Sigmoid colon (tissue), 7 donors: ENCODE measurements around the gene ITLN2. TPM values are rescaled to one million over a fixed set of nuclear protein-coding genes. Genes with fewer than 3 reads are reported as not detected.
"Not testable (repeated sequence)": the region's sequence is repeated elsewhere in the genome, so short reads cannot be mapped to it uniquely, and the experiment has no call there.

ENCODE experiments used
- DNase-seq: peaks from one replicate; pipeline ENCODE4 v3.0.0-alpha.2; 2019
- H3K27ac ChIP-seq, 4 donors: fragments of 200-600 bp; sonication (generic); one replicate each; pipeline ENCODE4 v1.5.1; 2016 to 2019; ENCODE audit warnings: mild to moderate bottlenecking in 1 of 4
- H3K27me3 ChIP-seq, 3 donors: fragments of 200-600 bp; sonication (generic); one replicate each; pipeline ENCODE4 v1.5.1; 2019; ENCODE audit warnings: mild to moderate bottlenecking in 1 of 3
- H3K36me3 ChIP-seq, 4 donors: fragments of 200-600 bp; sonication (generic); one replicate each; pipeline ENCODE4 v1.5.1; 2016 to 2019
- H3K4me1 ChIP-seq, 4 donors: fragments of 200-600 bp; sonication (generic); one replicate each; pipeline ENCODE4 v1.5.1; 2017 to 2019
- H3K4me3 ChIP-seq, 4 donors: fragments of 200-600 bp; sonication (generic); one replicate each; pipeline ENCODE4 v1.5.1; 2017 to 2019; ENCODE audit warnings: mild to moderate bottlenecking in 2 of 4, moderate library complexity in 1 of 4
- H3K9me3 ChIP-seq, 4 donors: fragments of 200-600 bp in 3 of 4; sonication (generic) in 3 of 4; one replicate each; pipeline versions ENCODE4 v1.5.1 to v1.6.1; 2013 to 2019
- CTCF ChIP-seq, 4 experiments: fragments of 450-650 bp in 3 of 4; fragments of 200-600 bp in 1 of 4; IDR thresholded peaks; one replicate each; pipeline ENCODE4 v1.5.1; 2016 to 2019; ENCODE audit warnings: antibody characterized with exemption in 4 of 4, mild to moderate bottlenecking in 3 of 4, moderate library complexity in 2 of 4
- EP300 ChIP-seq, 4 donors: sonication (generic); formaldehyde crosslinking; IDR thresholded peaks; one replicate each; pipeline ENCODE4 v1.6.1; 2017; ENCODE audit warnings: antibody characterized with exemption in 4 of 4
- POLR2A ChIP-seq, 2 donors: fragments of 450-650 bp; IDR thresholded peaks; one replicate each; pipeline ENCODE4 v1.6.1; 2016; ENCODE audit warnings: antibody characterized with exemption in 2 of 2, mild to moderate bottlenecking in 2 of 2, moderate library complexity in 2 of 2
- POLR2AphosphoS5 ChIP-seq, 4 donors: sonication (generic); formaldehyde crosslinking; IDR thresholded peaks; one replicate each; pipeline ENCODE4 v1.6.1; 2017; ENCODE audit warnings: antibody characterized with exemption in 4 of 4
- WGBS, 2 donors: extraction: QIAGEN DNeasy Blood & Tissue Kit; methylation state at CpG; one replicate each; pipeline ENCODE4 v1.1.7; 2013; 5-methylcytosine and 5-hydroxymethylcytosine counted together
- intact Hi-C: fragments of 100-400 bp; cut with DNase I; formaldehyde crosslinking; loops from one replicate; pipeline ENCODE4 v1.15.1; 2023
- polyA plus RNA-seq, 3 donors: library from polyadenylated mRNA; stranded (reverse); fragments of 200-250 nt; gene quantifications; one replicate each; pipeline ENCODE4 v1.2.3, GENCODE V29; 2013
- total RNA-seq, 4 donors: library from RNA; depleted of rRNA; stranded (reverse); fragments of >200 nt; gene quantifications; one replicate each; pipeline ENCODE4 v1.1.0, GENCODE V29; 2016
- donor health status: healthy with polysubstance abuse.
- donor health status: Bipolar disorder and iron deficiency.
- donor health status: healthy.

ITLN2 gene
- total and polyA plus RNA-seq, 7 donors, result 0.12 TPM; not detected in 6

GRCh38 chr1:160925652-160926244 lies 28.9 kb downstream of the ITLN2 start:
- peaks cover 0 to 9% (median 0%) of the 10 kb centered on the region in 4 donors for H3K9me3 ChIP-seq
- no peaks in the 10 kb centered on the region for H3K27me3 ChIP-seq
- no peak overlapping the region for H3K27ac ChIP-seq
- H3K4me1 ChIP-seq, result no peaks in the 10 kb centered on the region
- no peak for TF ChIP-seq CTCF (IDR thresholded peaks at IDR 0.05)
- no peak for TF ChIP-seq POLR2A (IDR thresholded peaks at IDR 0.05)
- TF ChIP-seq EP300 (IDR thresholded peaks at IDR 0.05), result no peak
- TF ChIP-seq POLR2AphosphoS5 (IDR thresholded peaks at IDR 0.05), result no peak
- DNase-seq, result no peak
- intact Hi-C loops, result no loop called here
- H3K36me3 ChIP-seq, result no peaks in the 10 kb centered on the region
- 71 to 76% methylated on average over 5 of the region's 5 CpGs for WGBS, 2 donors
- no peak overlapping the region for H3K4me3 ChIP-seq

DNA sequence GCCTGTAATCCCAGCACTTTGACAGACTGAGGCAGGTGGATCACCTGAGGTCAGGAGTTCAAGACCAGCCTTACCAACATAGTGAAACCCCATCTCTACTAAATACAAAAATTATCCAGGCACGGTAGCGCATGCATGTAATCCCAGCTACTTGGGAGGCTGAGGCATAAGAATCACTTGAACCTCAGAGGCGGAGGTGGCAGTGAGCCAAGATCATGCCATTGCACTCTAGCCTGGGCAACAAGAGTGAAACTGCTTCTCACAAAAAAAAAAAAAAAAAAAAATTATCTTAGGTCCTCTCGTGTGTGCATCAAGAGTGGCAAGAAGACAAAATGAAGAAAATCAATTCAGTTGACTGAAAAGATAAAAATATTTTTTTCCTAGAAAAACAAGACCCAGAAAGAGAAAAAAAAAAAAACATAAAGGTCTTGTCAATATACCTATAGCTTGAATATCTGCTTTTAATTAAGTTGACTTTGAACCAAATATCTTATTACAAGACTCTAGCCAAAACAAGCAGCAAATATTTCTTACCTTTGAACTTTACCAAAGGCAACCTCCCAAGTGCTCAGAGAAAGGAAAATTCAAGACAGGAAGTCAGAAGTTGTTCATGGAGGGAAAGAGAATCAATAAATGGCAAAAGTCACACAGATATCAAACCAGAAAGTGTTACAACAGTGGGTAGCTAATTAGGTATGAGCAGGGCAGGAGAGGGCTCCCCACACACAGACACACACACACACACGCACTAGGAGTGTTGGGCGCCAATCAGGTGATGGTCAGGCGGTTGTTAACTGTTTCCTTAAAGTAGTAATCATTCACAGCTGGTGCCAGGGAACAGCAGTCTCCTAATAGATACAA lies 29.6 kb downstream of the ITLN2 start:
- no peak overlapping the region for H3K4me3 ChIP-seq
- no peaks in the 10 kb centered on the region for H3K4me1 ChIP-seq
- H3K9me3 ChIP-seq, result peaks cover 0 to 9% (median 0%) of the 10 kb centered on the region in 4 donors
- no peaks in the 10 kb centered on the region for H3K27me3 ChIP-seq
- intact Hi-C loops, result no loop called here
- H3K27ac ChIP-seq, result no peak overlapping the region
- TF ChIP-seq EP300 (IDR thresholded peaks at IDR 0.05), result no peak
- TF ChIP-seq CTCF (IDR thresholded peaks at IDR 0.05), result no peak
- no peak for TF ChIP-seq POLR2AphosphoS5 (IDR thresholded peaks at IDR 0.05)
- no peak for TF ChIP-seq POLR2A (IDR thresholded peaks at IDR 0.05)
- H3K36me3 ChIP-seq, result no peaks in the 10 kb centered on the region
- no peak for DNase-seq
- WGBS, 2 donors, result 90 to 92% methylated on average over 7 of the region's 7 CpGs

- Histone ChIP-seq H3K4me1 (no peaks in the 10 kb centered on the region), H3K27me3 (no peaks in the 10 kb centered on the region), H3K9me3 (no peaks in the 10 kb centered on the region), H3K27ac (no peak overlapping the region), H3K4me3 (no peak overlapping the region), H3K36me3 (no peaks in the 10 kb centered on the region)
- DNase-seq, result no peak
- 63 to 80% methylated on average over 2 of the region's 2 CpGs for WGBS, 2 donors
- intact Hi-C loops, result no loop called here
- no peak for TF ChIP-seq POLR2A (IDR thresholded peaks at IDR 0.05)
These were observed 37.9 kb downstream of the ITLN2 start for GRCh38 chr1:160916666-160917065.

GRCh38 chr1:160913229-160913628 lies 41.4 kb downstream of the ITLN2 start:
- WGBS, 2 donors, result 88 to 89% methylated on average over 6 of the region's 6 CpGs
- H3K9me3 ChIP-seq, H3K4me1 ChIP-seq, H3K27ac ChIP-seq, H3K27me3 ChIP-seq, H3K4me3 ChIP-seq, intact Hi-C loops, DNase-seq, H3K36me3 ChIP-seq: not testable (repeated sequence)

DNA sequence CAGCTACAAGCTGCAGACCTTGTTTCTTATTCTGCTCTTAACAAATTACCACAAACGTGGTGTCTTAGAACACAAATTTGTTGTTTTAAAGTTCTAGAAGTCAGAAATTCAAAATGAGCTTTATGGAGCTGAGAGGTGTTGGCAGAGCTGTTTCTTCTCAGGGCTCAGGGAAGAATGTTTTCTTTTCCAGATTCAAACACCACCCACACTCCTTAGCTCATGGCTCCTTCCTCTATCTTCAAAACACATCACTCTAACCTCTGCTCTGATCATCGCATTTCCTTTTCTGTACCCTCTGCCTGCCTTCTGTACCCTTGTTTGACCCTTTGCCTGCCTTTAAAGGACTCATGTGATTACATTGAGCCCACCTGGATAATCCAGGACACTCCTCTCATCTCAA lies 42.7 kb downstream of the ITLN2 start:
- Histone ChIP-seq H3K27me3 (no peaks in the 10 kb centered on the region), H3K9me3 (no peaks in the 10 kb centered on the region), H3K27ac (no peak overlapping the region), H3K4me3 (no peak overlapping the region), H3K4me1 (no peaks in the 10 kb centered on the region), H3K36me3 (no peaks in the 10 kb centered on the region)
- DNase-seq, result no peak
- TF ChIP-seq POLR2AphosphoS5 (IDR thresholded peaks at IDR 0.05) (no peak), EP300 (IDR thresholded peaks at IDR 0.05) (no peak), POLR2A (IDR thresholded peaks at IDR 0.05) (no peak), CTCF (IDR thresholded peaks at IDR 0.05) (no peak)
- 71 to 72% methylated on average over 2 of the region's 2 CpGs for WGBS, 2 donors
- intact Hi-C loops, result no loop called here
